ENCODE data around the gene CETN3.

The CETN3 gene

DNA sequence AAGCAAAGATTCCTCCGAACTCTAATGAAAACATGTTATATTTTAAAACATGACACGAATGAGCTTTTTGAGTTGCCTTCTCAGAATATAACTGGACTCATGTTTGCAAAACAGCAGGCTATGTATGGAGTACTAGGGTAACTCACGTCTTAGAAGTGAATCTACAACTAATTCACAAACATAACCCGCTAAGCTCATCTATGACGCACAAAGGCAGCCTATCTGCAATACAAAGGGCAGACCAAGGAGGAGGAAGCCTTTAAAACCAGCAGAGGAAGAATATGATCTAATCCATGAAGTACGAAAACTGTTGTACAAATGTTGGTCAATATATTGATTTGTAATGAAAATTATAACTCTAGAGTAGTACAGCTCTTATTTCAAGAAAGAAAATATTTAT is 67.0 kb downstream of the CETN3 start:
- TF ChIP-seq CTCF (IDR thresholded peaks at IDR 0.05; ENCODE audit: low read depth, low read length), result no peak
- no peak overlapping the region for H3K4me3 ChIP-seq (replicated peaks in 1 of 2; ENCODE audit: low read depth in 2 of 2, low read length in 2 of 2)
- DNase-seq (ENCODE audit: low read depth in 2 of 2), result no peak
